MM.1S (cell line): ENCODE results near the gene WDR70.

Experiments
- DNase-seq: peaks from one replicate; pipeline ENCODE4 v3.0.0-alpha.2; 2015
- H2AFZ ChIP-seq: fragments of 300-600 bp; sonication (generic); 2 replicates; pipeline ENCODE4 v1.6.0; 2016; ENCODE audit warnings: antibody characterized with exemption, low read length
- H3F3A ChIP-seq: fragments of 300-600 bp; sonication (generic); 2 replicates; pipeline ENCODE4 v1.6.1; 2016; ENCODE audit warnings: mild to moderate bottlenecking, antibody characterized with exemption, low read length, moderate library complexity, mixed read lengths; ENCODE audit not compliant: insufficient read depth
- H3K27ac ChIP-seq: fragments of 300-600 bp; sonication (generic); 2 replicates; pipeline ENCODE4 v1.5.1; 2016; ENCODE audit warnings: mild to moderate bottlenecking, low read length
- H3K27me3 ChIP-seq: fragments of 300-600 bp; sonication (generic); replicated peaks from 2 replicates; pipeline ENCODE4 v1.6.0; 2016; ENCODE audit warnings: low read length; ENCODE audit not compliant: insufficient read depth
- H3K36me3 ChIP-seq: fragments of 300-600 bp; sonication (generic); replicated peaks from 2 replicates; pipeline ENCODE4 v1.6.1; 2016; ENCODE audit warnings: mild to moderate bottlenecking, low read length, mixed read lengths; ENCODE audit not compliant: insufficient read depth
- H3K4me1 ChIP-seq: fragments of 300-600 bp; sonication (generic); 2 replicates; pipeline ENCODE4 v1.6.1; 2016; ENCODE audit warnings: low read length, mixed read lengths
- H3K4me2 ChIP-seq: fragments of 300-600 bp; sonication (generic); 2 replicates; pipeline ENCODE4 v1.6.0; 2016; ENCODE audit warnings: low read depth, low read length
- H3K4me3 ChIP-seq: fragments of 300-600 bp; sonication (generic); 2 replicates; pipeline ENCODE4 v1.5.1; 2016; ENCODE audit warnings: low read length, mixed read lengths
- H3K79me2 ChIP-seq: fragments of 300-600 bp; sonication (generic); 2 replicates; pipeline ENCODE4 v1.6.1; 2016; ENCODE audit warnings: mixed run types, low read length, mixed read lengths
- H3K9ac ChIP-seq: fragments of 300-600 bp; sonication (generic); 2 replicates; pipeline ENCODE4 v1.6.1; 2016; ENCODE audit warnings: low read length, mixed read lengths
- H3K9me2 ChIP-seq: fragments of 300-600 bp; sonication (generic); replicated peaks from 2 replicates; pipeline ENCODE4 v1.6.1; 2016; ENCODE audit warnings: mild to moderate bottlenecking, low read length, mixed read lengths; ENCODE audit not compliant: insufficient read depth
- H3K9me3 ChIP-seq: fragments of 300-600 bp; sonication (generic); replicated peaks from 2 replicates; pipeline ENCODE4 v1.6.1; 2016; ENCODE audit warnings: mild to moderate bottlenecking, low read length, mixed read lengths; ENCODE audit not compliant: insufficient read depth
- H4K20me1 ChIP-seq: fragments of 300-600 bp; sonication (generic); 2 replicates; pipeline ENCODE4 v1.6.1; 2016; ENCODE audit warnings: mild to moderate bottlenecking, low read length, moderate library complexity, mixed read lengths; ENCODE audit not compliant: insufficient read depth
- CTCF ChIP-seq: fragments of 300-600 bp; sonication (generic); IDR thresholded peaks from 2 replicates; pipeline ENCODE4 v1.5.1; 2016; ENCODE audit warnings: antibody characterized with exemption, low read length, mixed read lengths
- EZH2 ChIP-seq: fragments of 300-600 bp; sonication (generic); optimal IDR thresholded peaks from 2 replicates; pipeline ENCODE3; 2017; ENCODE audit warnings: low read depth, mild to moderate bottlenecking, antibody characterized with exemption, low read length, mixed read lengths
- EZH2phosphoT487 ChIP-seq: fragments of 300-600 bp; sonication (generic); IDR thresholded peaks from 2 replicates; pipeline ENCODE4 v1.6.1; 2018; ENCODE audit warnings: antibody characterized with exemption, low read length

WDR70 gene

GRCh38 chr5:37769108-37769507 lies 390.0 kb downstream of the WDR70 start:
- Histone ChIP-seq H3F3A (no peaks in the 10 kb centered on the region), H3K36me3 (no peaks in the 10 kb centered on the region), H3K9ac (no peak overlapping the region), H3K27ac (no peak overlapping the region), H3K4me1 (no peaks in the 10 kb centered on the region), H3K79me2 (no peaks in the 10 kb centered on the region), H3K4me2 (no peak overlapping the region), H3K9me3 (no peaks in the 10 kb centered on the region), H3K4me3 (no peak overlapping the region), H4K20me1 (no peaks in the 10 kb centered on the region), H3K27me3 (no peaks in the 10 kb centered on the region), H3K9me2 (no peaks in the 10 kb centered on the region), H2AFZ (no peak overlapping the region)
- TF ChIP-seq EZH2phosphoT487 (no peak), EZH2 (no peak), CTCF (no peak)
- no peak for DNase-seq

- no peaks in the 10 kb centered on the region for H3K79me2 ChIP-seq
- no peak overlapping the region for H3K4me2 ChIP-seq
- H3K4me1 ChIP-seq = no peaks in the 10 kb centered on the region
- H3K9ac ChIP-seq = no peak overlapping the region
- H4K20me1 ChIP-seq = no peaks in the 10 kb centered on the region
- no peak for DNase-seq
- no peaks in the 10 kb centered on the region for H3K9me3 ChIP-seq
- no peaks in the 10 kb centered on the region for H3K9me2 ChIP-seq
- H3K4me3 ChIP-seq = no peak overlapping the region
- H3F3A ChIP-seq = no peaks in the 10 kb centered on the region
- H3K27me3 ChIP-seq = no peaks in the 10 kb centered on the region
- TF ChIP-seq EZH2 (no peak), CTCF (no peak), EZH2phosphoT487 (no peak)
- no peak overlapping the region for H3K27ac ChIP-seq
- no peak overlapping the region for H2AFZ ChIP-seq
- no peaks in the 10 kb centered on the region for H3K36me3 ChIP-seq
These were observed 390.7 kb downstream of the WDR70 start for GRCh38 chr5:37769840-37770239.

GRCh38 chr5:37770786-37771185 lies 391.7 kb downstream of the WDR70 start:
- no peaks in the 10 kb centered on the region for H3K9me2 ChIP-seq
- no peaks in the 10 kb centered on the region for H3K79me2 ChIP-seq
- no peaks in the 10 kb centered on the region for H3F3A ChIP-seq
- H3K9me3 ChIP-seq = no peaks in the 10 kb centered on the region
- no peaks in the 10 kb centered on the region for H3K27me3 ChIP-seq
- no peak overlapping the region for H3K27ac ChIP-seq
- no peak overlapping the region for H3K9ac ChIP-seq
- H3K4me1 ChIP-seq = no peaks in the 10 kb centered on the region
- H2AFZ ChIP-seq = no peak overlapping the region
- H3K4me2 ChIP-seq = no peak overlapping the region
- TF ChIP-seq CTCF (no peak), EZH2phosphoT487 (no peak), EZH2 (no peak)
- no peak for DNase-seq
- H3K4me3 ChIP-seq = no peak overlapping the region
- H4K20me1 ChIP-seq = no peaks in the 10 kb centered on the region
- H3K36me3 ChIP-seq = no peaks in the 10 kb centered on the region
